HPDE6-E6E7 (cell line): Measurements from ENCODE around the gene FCRLB.
A peak's percentile ranks its signal among the peaks of the same experiment; 100 is the strongest.
"Not testable (repeated sequence)": the region's sequence is repeated elsewhere in the genome, so short reads cannot be mapped to it uniquely, and the experiment has no call there.

Experiments
- DNase-seq: peaks from one replicate; pipeline ENCODE4 v3.0.0; 2011; ENCODE audit warnings: missing footprints; ENCODE audit errors: extremely low spot score

The FCRLB gene

DNA sequence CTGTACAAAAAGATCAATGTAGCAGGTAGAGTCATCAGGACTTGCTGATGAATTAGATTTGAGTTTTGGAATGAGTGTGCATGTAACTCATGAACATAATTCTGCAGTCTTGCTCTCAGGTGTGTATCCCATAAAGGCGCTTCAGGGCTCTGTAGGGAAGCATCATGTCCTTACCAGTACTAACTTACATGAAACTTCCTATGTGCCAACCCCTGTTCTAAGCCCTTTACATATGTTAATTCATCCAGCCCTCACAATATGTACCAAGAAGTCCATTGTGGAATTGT lies 2.1 kb upstream of the FCRLB start:
- no peak for DNase-seq

DNA sequence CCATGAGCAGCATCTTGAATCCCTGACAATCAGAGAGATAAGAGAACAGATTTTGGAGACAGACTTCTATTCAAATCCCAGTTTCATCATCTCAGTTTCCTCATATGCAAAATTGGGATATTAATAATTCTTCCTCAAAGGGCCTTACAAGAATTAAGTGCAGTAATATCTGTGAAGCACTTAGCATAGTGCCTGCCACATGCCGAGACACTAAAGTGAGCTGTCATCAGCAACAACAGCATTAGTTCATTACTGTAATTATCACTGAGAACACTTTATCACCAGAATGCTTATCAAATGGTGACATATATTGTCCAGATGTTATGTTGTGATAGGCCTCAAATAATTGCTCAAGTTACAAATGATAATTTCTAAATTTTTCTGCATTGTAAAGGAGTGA lies 922 bp upstream of the FCRLB start:
- DNase-seq, result no peak

DNA sequence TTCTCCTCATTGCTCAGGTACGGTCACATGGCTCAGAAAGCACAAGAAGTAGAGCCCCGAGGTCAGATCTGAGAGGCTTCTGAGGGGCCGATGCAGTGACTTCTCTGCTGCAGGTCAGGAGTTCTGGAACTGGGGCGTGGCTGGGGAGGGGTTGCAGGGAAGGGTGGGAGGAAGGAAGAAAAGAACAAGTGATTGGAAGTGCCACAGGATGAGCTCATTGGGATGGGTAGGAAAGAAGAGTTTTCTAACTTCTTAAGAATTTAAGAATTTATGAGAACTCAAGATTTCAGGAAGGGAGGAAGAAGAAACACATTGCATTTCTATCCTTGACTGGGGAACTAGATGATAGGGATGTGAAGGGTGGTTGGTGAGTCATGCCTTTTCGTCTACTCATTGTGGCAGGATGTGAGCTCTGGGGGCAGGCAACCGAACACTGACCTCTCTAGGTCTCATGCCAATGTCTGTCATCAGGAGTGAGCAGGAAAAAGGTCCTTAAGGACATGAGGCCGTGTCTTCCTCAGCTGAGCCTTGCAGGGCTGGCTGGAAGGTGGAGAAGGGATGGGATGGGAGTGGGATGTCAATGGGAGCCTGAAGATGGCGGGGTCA lies 497 bp downstream of the FCRLB start:
- no peak for DNase-seq

- DNase-seq, result no peak
Observed at GRCh38 chr1:161722406-161722805, 1.1 kb downstream of the FCRLB start.

DNA sequence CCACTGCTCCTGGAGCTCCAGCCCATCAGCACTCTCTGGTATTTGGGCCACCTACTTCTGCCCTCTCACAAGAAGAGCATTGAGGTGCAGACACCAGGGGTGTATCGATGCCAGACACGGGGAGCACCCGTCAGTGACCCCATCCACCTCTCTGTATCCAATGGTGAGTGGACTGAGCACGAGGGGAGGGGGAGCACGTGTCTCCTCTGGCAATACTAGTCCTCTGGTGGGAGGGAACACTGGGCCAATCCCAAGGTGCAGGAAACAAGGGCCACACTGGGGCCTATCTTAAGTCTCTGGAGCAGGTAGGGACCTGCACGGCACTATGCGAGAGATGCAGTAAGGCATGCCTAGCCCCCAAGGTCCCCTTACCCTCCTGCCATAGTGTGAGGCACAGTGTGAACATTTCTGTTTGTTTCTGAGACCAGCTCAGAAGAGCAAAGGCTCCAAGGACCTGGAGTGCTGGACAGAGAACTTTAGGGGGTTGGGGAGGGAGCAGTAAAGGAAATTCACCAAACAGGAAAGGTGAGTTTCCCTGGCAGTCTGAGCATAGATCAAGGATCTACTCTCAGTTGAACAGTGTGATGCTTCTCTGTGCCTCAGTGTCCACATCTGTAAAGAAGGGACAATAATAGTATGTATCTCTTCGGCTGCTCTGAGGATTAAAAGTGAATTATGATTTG lies 2.3 kb downstream of the FCRLB start:
- DNase-seq, result peak; percentile 46

GRCh38 chr1:161725258-161725907 lies 4.0 kb downstream of the FCRLB start:
- not testable (repeated sequence) for DNase-seq

DNA sequence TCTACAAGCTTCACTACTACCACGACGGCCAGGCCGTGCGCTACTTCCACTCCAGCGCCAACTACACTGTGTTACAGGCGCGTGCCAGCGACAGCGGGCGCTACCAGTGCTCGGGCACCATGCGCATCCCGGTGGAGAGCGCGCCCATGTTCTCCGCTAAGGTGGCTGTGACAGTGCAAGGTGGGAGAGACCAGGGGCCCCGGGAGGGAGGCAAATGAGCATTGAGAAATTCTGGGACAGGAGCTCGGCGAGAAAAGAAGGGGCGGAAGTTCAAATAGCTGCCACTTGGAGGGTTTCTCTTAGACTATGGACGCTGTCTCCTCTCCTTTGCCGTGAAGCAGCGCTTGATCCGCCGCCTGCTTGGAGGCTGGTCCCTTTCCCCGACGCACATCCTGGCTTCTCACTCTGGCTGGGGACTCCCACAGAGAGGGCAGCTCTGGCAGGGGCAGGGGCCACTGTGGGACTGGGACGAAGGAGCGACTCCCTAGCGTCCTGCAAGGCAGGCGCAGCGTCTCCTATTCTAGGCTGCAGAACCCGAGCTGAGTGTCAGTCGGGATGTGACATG lies 4.6 kb downstream of the FCRLB start:
- no peak for DNase-seq

- DNase-seq, result peak; percentile 45
Observed at GRCh38 chr1:161726473-161727255, 5.3 kb downstream of the FCRLB start.

GRCh38 chr1:161727256-161727924 lies 6.0 kb downstream of the FCRLB start:
- no peak for DNase-seq

- no peak for DNase-seq
Observed at GRCh38 chr1:161728376-161729226, 7.3 kb downstream of the FCRLB start.

GRCh38 chr1:161730050-161730564 lies 8.8 kb downstream of the FCRLB start:
- peak; percentile 71 for DNase-seq

GRCh38 chr1:161731241-161731640 lies 9.9 kb downstream of the FCRLB start:
- DNase-seq, result no peak

DNA sequence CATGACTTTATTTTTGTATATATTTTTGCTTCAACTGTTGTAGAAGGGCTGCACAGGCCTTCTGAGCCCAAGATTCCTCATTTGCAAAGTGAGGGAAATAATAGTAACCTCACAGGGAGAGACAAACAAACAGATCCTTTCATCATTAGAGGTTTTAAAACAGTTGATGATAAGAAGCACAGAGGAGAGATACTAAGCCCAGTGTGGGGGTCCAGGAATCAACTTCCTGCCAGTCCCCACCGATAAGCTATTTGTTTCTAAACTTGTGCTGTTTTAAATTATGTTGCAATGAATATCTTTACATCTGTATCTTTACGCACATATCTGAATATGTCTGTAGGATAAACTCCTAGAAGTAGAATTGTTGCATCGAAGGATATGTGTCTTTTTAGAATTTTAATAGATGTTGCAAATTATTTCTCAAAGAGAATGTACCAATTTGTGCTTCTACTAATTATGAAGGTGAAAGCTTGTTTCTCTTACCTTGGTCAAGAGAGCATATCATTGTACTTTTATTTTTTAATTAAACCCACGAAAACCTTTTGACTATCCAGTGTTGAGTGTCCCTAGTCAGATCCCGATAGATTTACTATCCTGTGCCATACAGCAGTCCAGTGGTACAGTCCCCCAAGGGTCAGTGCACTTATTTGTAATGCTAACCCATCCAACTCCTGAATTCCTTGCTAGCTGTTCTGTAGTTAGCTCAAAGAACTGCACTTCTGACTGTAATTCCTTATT lies 10.8 kb downstream of the FCRLB start:
- no peak for DNase-seq

DNA sequence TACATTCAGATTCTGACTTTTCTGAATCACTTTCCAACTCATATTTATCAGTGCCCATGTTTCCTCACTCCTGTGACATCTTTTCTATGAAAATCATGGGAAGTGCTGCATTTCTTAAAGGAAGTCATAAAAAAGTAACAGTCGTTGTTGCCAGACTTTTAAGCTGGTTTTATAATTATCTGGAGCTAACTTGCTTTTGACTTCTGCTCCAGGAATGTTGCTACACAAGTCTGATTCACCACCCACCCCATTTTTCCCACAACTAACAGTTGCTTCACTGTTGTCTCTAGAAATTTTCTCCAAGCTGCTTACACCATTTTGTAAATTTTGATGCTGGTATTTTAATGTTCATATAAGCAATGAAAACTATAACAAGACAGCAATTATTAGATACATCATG lies 12.2 kb downstream of the FCRLB start:
- DNase-seq, result peak; percentile 66

GRCh38 chr1:161735837-161736236 lies 14.5 kb downstream of the FCRLB start:
- DNase-seq, result no peak

GRCh38 chr1:161736335-161736969 lies 15.1 kb downstream of the FCRLB start:
- DNase-seq, result no peak

- no peak for DNase-seq
Observed at GRCh38 chr1:161737625-161738024, 16.3 kb downstream of the FCRLB start.

DNA sequence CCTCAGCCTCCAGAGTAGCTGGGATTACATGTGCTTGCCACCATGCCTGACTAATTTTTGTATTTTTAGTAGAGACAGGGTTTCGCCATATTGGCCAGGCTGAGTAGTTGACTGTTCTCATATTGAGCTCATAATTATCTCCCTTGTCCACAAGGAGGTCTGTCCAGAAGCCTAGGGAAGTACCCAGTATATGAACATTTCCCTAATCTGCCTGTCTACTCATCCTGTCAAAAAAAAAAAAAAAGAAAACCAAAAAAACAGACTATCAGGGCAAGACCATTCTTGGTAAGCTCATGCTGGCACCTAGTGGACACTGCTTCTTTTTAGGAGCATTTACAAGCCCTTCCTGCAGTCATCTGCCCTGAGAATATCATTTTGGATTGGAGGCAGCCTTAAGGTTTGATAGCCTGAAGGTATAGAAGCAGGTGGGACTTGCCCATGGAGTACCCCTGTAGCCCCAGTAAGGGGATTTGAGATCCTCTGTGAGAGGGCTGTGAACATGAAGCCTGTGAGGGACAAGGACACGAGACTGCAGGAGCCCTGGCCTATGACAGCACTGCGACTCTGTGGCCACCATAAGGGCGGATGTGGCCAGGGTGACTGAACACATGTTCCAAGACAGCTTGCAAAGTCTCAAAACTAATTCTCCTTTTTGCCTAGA lies 17.4 kb downstream of the FCRLB start:
- peak; percentile 52 for DNase-seq
